ENCODE results near the gene HCN4. TPM values are rescaled to one million over a fixed set of nuclear protein-coding genes. Genes with fewer than 3 reads are reported as not detected.

Gene HCN4
- total RNA-seq, 4 donors from 2014 or later: not detected

DNA sequence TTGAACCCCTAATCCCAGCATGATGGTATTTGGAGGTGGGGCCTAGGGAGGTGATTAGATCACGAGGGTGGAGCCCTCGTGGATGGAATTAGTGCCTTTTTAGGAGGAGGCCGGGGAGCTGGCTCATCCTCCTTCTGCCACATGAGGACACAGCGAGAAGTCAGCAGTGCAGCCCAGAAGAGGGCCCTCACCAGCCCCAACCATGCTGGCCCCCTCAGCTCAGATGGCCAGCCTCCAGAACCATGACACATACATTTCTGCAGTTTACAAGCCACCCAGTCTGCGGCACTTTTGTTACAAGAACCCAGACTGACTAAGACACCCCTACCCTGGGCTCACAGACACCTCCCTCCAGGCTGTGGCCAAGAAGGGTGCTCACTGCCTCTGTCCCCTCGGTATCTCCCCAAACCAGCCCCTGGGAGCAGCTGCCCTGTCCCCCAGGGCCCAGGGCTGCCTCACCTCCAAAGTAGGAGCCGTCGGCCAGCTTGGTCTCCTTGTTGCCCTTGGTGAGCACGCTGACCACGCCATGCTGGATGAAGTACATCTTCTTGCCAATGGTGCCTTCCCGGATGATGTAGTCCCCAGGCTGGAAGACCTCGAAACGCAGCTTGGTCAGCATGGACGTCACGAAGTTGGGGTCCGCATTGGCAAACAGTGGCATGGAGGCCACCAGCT, 44.1 kb downstream of the HCN4 start:
- no peak for DNase-seq (ENCODE audit: low spot score in 2 of 2)
- no peaks in the 10 kb centered on the region for H3K36me3 ChIP-seq
- peaks cover 0 to 9% (median 0%) of the 10 kb centered on the region in 4 donors for H3K9me3 ChIP-seq
- H3K27me3 ChIP-seq: peaks cover 0 to 22% of the 10 kb centered on the region in 2 donors
- H3K27ac ChIP-seq: no peak overlapping the region
- no peak overlapping the region for H3K4me3 ChIP-seq
- no peaks in the 10 kb centered on the region for H3K4me1 ChIP-seq
- TF ChIP-seq EP300 (IDR thresholded peaks at IDR 0.05) (no peak), POLR2A (IDR thresholded peaks at IDR 0.05) (no peak)
- TF ChIP-seq, protein P1, sequence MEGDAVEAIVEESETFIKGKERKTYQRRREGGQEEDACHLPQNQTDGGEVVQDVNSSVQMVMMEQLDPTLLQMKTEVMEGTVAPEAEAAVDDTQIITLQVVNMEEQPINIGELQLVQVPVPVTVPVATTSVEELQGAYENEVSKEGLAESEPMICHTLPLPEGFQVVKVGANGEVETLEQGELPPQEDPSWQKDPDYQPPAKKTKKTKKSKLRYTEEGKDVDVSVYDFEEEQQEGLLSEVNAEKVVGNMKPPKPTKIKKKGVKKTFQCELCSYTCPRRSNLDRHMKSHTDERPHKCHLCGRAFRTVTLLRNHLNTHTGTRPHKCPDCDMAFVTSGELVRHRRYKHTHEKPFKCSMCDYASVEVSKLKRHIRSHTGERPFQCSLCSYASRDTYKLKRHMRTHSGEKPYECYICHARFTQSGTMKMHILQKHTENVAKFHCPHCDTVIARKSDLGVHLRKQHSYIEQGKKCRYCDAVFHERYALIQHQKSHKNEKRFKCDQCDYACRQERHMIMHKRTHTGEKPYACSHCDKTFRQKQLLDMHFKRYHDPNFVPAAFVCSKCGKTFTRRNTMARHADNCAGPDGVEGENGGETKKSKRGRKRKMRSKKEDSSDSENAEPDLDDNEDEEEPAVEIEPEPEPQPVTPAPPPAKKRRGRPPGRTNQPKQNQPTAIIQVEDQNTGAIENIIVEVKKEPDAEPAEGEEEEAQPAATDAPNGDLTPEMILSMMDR (IDR thresholded peaks at IDR 0.05): no peak
- 95 to 96% methylated on average over 16 of the region's 16 CpGs for WGBS, 2 donors

DNA sequence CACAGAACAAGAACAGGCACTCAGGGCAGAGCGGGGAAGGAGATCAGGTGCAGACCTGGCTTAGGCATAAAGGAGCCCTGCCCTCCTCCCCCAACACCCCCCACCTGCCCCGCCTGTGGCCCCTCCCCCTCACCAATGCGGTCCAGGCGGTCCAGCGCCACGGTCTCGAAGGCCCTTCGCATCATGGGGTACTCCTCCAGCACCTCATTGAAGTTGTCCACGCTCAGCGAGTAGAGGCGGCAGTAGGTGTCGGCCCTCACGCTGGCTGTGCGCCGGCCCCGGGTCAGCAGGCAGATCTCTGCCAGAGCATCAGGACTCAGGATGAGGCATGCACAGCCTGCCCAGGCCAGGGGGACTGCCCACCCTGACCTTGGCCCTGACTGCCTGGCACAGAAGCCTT, 44.8 kb downstream of the HCN4 start:
- WGBS, 2 donors: 89 to 93% methylated on average over 4 to 16 of the region's 16 CpGs
- Histone ChIP-seq H3K4me3 (no peak overlapping the region), H3K27me3 (peaks cover 0 to 29% of the 10 kb centered on the region in 2 donors), H3K36me3 (no peaks in the 10 kb centered on the region), H3K9me3 (peaks cover 0 to 9% (median 0%) of the 10 kb centered on the region in 4 donors), H3K27ac (no peak overlapping the region), H3K4me1 (no peaks in the 10 kb centered on the region)
- DNase-seq (ENCODE audit: low spot score in 2 of 2): no peak
- TF ChIP-seq POLR2A (IDR thresholded peaks at IDR 0.05): no peak
- TF ChIP-seq EP300 (IDR thresholded peaks at IDR 0.05): no peak
- TF ChIP-seq, protein P1 (IDR thresholded peaks at IDR 0.05): no peak

DNA sequence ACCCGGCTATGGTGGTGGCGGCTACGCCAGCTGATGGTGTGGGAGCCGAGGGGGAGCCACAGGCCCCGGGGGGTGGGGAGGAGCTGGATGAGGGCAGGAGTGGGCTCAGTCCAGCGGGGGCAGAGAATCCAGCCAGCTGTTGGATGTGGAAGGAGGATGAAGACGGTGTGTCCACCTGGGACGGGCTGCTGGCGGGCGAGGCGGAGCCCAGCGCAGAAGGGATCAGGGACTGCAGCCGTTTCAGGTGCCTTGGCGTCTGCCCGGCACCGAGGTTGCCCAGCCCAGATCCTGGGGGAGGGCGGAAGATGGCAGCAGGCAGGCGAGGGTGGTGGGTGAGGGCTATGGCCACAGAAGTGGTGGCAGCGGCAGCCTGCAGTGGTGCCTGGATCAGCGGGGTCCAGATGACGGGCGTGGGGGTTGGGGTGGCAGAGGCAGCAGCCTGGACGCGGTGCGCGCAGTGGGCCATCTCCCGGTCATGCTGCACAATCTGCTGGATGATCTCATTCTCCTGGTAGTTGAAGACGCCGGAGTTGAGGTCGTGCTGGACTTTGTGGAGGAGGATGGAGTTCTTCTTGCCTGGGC, 45.3 kb downstream of the HCN4 start:
- Histone ChIP-seq H3K4me1 (no peaks in the 10 kb centered on the region), H3K27me3 (peaks cover 0 to 34% of the 10 kb centered on the region in 2 donors), H3K36me3 (no peaks in the 10 kb centered on the region), H3K27ac (no peak overlapping the region), H3K9me3 (peaks cover 0 to 9% (median 0%) of the 10 kb centered on the region in 4 donors), H3K4me3 (no peak overlapping the region)
- TF ChIP-seq EP300 (IDR thresholded peaks at IDR 0.05) (no peak), POLR2A (IDR thresholded peaks at IDR 0.05) (no peak)
- TF ChIP-seq, protein P1 (IDR thresholded peaks at IDR 0.05): no peak
- 88 to 92% methylated on average over 26 to 30 of the region's 30 CpGs for WGBS, 2 donors
- DNase-seq (ENCODE audit: low spot score in 2 of 2): no peak

DNA sequence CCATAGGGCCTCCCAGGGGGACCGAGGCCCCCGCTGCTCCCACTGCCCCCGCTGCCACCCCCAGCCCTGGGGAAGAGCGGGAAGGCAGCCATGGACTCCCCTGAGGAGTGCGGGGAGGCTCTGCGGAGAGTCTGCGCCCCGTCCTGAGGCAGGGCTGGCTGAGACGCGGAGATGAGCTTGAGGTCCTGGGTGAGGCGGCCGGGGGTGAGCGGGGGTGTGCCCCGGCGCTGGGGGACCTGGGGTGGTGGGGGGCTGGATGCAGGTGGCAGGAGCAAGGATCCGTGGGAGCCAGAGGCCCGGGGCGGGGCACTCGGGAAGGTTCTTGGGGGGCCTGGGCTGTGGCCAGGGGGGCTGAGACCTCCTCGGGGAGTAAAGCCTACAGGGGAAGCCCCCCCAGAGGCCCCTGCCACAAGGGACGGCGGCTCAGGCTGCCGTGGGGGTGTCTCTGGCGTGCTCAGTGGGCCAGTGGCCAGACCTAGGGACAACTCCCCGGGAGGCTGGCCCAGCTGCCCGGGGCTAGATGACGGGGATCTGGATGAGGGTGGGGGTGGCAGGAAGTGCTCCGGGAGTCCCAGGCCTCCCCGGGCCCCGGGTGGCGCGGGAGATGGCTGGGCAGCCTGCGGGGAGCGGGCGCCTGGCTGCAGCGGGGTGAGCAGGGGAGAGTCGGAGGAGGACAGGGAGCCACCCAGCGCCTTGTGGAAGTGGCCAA, 45.9 kb downstream of the HCN4 start:
- DNase-seq (ENCODE audit: low spot score in 2 of 2): no peak
- H3K4me1 ChIP-seq: no peaks in the 10 kb centered on the region
- H3K36me3 ChIP-seq: no peaks in the 10 kb centered on the region
- WGBS, 2 donors: 80 to 87% methylated on average over 35 to 37 of the region's 38 CpGs
- no peak overlapping the region for H3K27ac ChIP-seq
- H3K9me3 ChIP-seq: peaks cover 0 to 9% (median 0%) of the 10 kb centered on the region in 4 donors
- peaks cover 0 to 37% of the 10 kb centered on the region in 2 donors for H3K27me3 ChIP-seq
- TF ChIP-seq POLR2A (IDR thresholded peaks at IDR 0.05): no peak
- no peak for TF ChIP-seq EP300 (IDR thresholded peaks at IDR 0.05)
- TF ChIP-seq, protein P1 (IDR thresholded peaks at IDR 0.05): no peak
- no peak overlapping the region for H3K4me3 ChIP-seq

All from tibial nerve (tissue), 4 donors.